Measurements from ENCODE around the gene BDKRB1. TPM values are rescaled to one million over a fixed set of nuclear protein-coding genes. Genes with fewer than 3 reads are reported as not detected.

Gene BDKRB1
- polyA plus RNA-seq, 1 experiment = 160 TPM

DNA sequence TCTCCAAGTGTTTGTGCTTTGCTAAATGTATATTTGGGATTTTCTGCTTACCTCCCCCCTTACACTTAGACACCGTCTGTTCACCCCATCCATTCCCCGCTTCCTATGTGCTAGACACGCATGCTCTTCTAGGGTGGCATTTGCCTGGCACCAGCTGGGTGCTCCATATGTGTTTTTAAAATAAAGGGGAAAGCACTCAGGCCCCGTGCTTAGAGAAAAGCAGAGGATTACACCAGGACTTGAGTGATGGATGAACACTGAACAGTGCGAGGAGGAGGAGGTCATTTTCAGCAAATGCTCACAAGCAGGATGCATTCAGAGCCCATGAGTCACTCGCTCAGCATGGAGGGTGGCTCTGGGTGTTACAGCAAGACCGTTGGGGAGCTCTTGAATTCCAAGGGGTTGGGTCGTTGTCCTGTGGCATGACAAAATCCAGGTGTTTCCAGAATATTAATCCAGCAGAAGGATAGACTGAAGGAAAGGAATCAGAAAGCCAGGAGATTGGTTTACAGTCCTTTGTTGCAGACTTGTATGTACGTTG is 2.9 kb upstream of the BDKRB1 start:
- no peaks in the 10 kb centered on the region; the same call in 1 of the 2 replicates for H3K9me3 ChIP-seq (ENCODE audit: control insufficient read depth, insufficient read depth, low read length)
- CTCF ChIA-PET = interaction anchor here (0.5 to 3.3 kb wide), 3 partner anchors 32 to 154 kb away, joined by 3 to 18 read pairs (median 5); no protein-coding TSS in a partner anchor

DNA sequence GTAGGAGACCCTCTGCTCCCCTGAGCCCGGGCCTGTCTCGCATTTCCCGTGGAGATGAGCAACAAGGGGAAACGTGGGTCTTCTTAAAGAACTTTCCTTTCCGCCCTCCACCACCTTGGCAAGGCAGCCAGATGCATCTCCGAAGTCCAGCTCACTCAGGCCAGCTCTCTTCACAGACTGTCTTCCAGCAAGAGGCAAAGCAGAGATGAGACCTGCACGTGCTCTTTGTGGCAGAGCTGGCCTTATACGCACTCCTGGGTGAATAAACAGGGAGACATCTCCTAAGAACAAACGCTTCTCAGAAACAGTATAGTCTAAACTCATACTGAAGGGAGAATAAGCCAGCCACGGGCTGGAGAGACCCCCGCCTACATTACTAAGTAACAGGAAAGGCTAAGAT is 1.3 kb upstream of the BDKRB1 start:
- TF ChIP-seq, protein P1, sequence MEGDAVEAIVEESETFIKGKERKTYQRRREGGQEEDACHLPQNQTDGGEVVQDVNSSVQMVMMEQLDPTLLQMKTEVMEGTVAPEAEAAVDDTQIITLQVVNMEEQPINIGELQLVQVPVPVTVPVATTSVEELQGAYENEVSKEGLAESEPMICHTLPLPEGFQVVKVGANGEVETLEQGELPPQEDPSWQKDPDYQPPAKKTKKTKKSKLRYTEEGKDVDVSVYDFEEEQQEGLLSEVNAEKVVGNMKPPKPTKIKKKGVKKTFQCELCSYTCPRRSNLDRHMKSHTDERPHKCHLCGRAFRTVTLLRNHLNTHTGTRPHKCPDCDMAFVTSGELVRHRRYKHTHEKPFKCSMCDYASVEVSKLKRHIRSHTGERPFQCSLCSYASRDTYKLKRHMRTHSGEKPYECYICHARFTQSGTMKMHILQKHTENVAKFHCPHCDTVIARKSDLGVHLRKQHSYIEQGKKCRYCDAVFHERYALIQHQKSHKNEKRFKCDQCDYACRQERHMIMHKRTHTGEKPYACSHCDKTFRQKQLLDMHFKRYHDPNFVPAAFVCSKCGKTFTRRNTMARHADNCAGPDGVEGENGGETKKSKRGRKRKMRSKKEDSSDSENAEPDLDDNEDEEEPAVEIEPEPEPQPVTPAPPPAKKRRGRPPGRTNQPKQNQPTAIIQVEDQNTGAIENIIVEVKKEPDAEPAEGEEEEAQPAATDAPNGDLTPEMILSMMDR (IDR thresholded peaks at IDR 0.05; ENCODE audit: low read depth, low read length) = no peak
- ChIA-PET POLR2A (interaction anchor here (1.5 kb wide), 1 partner anchor 109 kb away, joined by 5 read pairs; no protein-coding TSS in a partner anchor), CTCF (interaction anchor here (1.1 to 3.3 kb wide), 2 partner anchors 21 to 154 kb away, joined by 3 to 18 read pairs; no protein-coding TSS in a partner anchor)
- H3K27ac ChIP-seq (ENCODE audit: low read depth, low read length) = peak overlapping the region; percentile 98
- H3K4me3 ChIP-seq (ENCODE audit: low read depth, low read length) = no peak overlapping the region
- H3K9me3 ChIP-seq (ENCODE audit: control insufficient read depth, insufficient read depth, low read length) = peaks cover 2% of the 10 kb centered on the region
- H3K27me3 ChIP-seq (ENCODE audit: control insufficient read depth, insufficient read depth, low read length) = no peaks in the 10 kb centered on the region
- DNase-seq (ENCODE audit: low read depth, low spot score) = no peak

More for the DNA sequence above, 2.9 kb upstream of the BDKRB1 start:
- peak; percentile 93 for DNase-seq (ENCODE audit: low read depth, low spot score)
- H3K27ac ChIP-seq (ENCODE audit: low read depth, low read length) = peak overlapping the region; percentile 96
- TF ChIP-seq, protein P1 (IDR thresholded peaks at IDR 0.05; ENCODE audit: low read depth, low read length) = no peak
- H3K4me3 ChIP-seq (ENCODE audit: low read depth, low read length) = no peak overlapping the region
- no peaks in the 10 kb centered on the region for H3K27me3 ChIP-seq (ENCODE audit: control insufficient read depth, insufficient read depth, low read length)
- POLR2A ChIA-PET = interaction anchor here (0.6 to 2.1 kb wide), 8 partner anchors 8 to 158 kb away, joined by 3 to 9 read pairs (median 5); no protein-coding TSS in a partner anchor

GRCh38 chr14:96256407-96256806 is 397 bp downstream of the BDKRB1 start:
- H3K9me3 ChIP-seq (ENCODE audit: control insufficient read depth, insufficient read depth, low read length) = peaks cover 7% of the 10 kb centered on the region
- DNase-seq (ENCODE audit: low read depth, low spot score) = no peak
- peak overlapping the region; percentile 67 for H3K4me3 ChIP-seq (ENCODE audit: low read depth, low read length)
- peak overlapping the region; percentile 98 for H3K27ac ChIP-seq (ENCODE audit: low read depth, low read length)
- ChIA-PET CTCF (interaction anchor here (0.6 to 4.5 kb wide), 9 partner anchors 19 to 170 kb away, joined by 3 to 30 read pairs (median 3); no protein-coding TSS in a partner anchor), POLR2A (interaction anchor here (0.8 to 2.0 kb wide), 5 partner anchors 10 to 152 kb away, joined by 3 to 12 read pairs (median 8); partner anchors contain the start of gene BDKRB2)
- TF ChIP-seq, protein P1 (IDR thresholded peaks at IDR 0.05; ENCODE audit: low read depth, low read length) = peak; percentile 38
- H3K27me3 ChIP-seq (ENCODE audit: control insufficient read depth, insufficient read depth, low read length) = no peaks in the 10 kb centered on the region

GRCh38 chr14:96257056-96257455 is 1.0 kb downstream of the BDKRB1 start:
- TF ChIP-seq, protein P1 (IDR thresholded peaks at IDR 0.05; ENCODE audit: low read depth, low read length) = no peak
- ChIA-PET CTCF (interaction anchor here (0.9 to 4.5 kb wide), 5 partner anchors 15 to 158 kb away, joined by 3 to 30 read pairs (median 5); no protein-coding TSS in a partner anchor), POLR2A (interaction anchor here (0.6 to 2.0 kb wide), 4 partner anchors 11 to 161 kb away, joined by 3 to 9 read pairs (median 6); no protein-coding TSS in a partner anchor)
- DNase-seq (ENCODE audit: low read depth, low spot score) = no peak
- Histone ChIP-seq H3K9me3 (ENCODE audit: control insufficient read depth, insufficient read depth, low read length) (peaks cover 11% of the 10 kb centered on the region), H3K27me3 (ENCODE audit: control insufficient read depth, insufficient read depth, low read length) (no peaks in the 10 kb centered on the region), H3K4me3 (ENCODE audit: low read depth, low read length) (peak overlapping the region; percentile 67), H3K27ac (ENCODE audit: low read depth, low read length) (peak overlapping the region; percentile 98)

- TF ChIP-seq, protein P1 (IDR thresholded peaks at IDR 0.05; ENCODE audit: low read depth, low read length) = no peak
- peak overlapping the region; percentile 98 for H3K27ac ChIP-seq (ENCODE audit: low read depth, low read length)
- peaks cover 11% of the 10 kb centered on the region for H3K9me3 ChIP-seq (ENCODE audit: control insufficient read depth, insufficient read depth, low read length)
- ChIA-PET CTCF (interaction anchor here (0.9 to 4.5 kb wide), 3 partner anchors 14 to 156 kb away, joined by 4 to 30 read pairs (median 11); no protein-coding TSS in a partner anchor), POLR2A (interaction anchor here (0.6 to 1.0 kb wide), 2 partner anchors 17 to 161 kb away, joined by 3 to 5 read pairs; no protein-coding TSS in a partner anchor)
- no peaks in the 10 kb centered on the region for H3K27me3 ChIP-seq (ENCODE audit: control insufficient read depth, insufficient read depth, low read length)
- DNase-seq (ENCODE audit: low read depth, low spot score) = no peak
- peak overlapping the region; percentile 67 for H3K4me3 ChIP-seq (ENCODE audit: low read depth, low read length)
Observed at GRCh38 chr14:96257900-96258299, 1.9 kb downstream of the BDKRB1 start.
